ENCODE measurements around the gene CLTCL1. TPM values are rescaled to one million over a fixed set of nuclear protein-coding genes. Genes with fewer than 3 reads are reported as not detected.
A peak's percentile ranks its signal among the peaks of the same experiment; 100 is the strongest.

The CLTCL1 gene
- total and polyA plus RNA-seq, 9 of the 15 experiments (the other 6 are each of a cell fraction or from before 2014, with no cell fraction given): 1.1 to 11.7 (median 5.0) TPM

DNA sequence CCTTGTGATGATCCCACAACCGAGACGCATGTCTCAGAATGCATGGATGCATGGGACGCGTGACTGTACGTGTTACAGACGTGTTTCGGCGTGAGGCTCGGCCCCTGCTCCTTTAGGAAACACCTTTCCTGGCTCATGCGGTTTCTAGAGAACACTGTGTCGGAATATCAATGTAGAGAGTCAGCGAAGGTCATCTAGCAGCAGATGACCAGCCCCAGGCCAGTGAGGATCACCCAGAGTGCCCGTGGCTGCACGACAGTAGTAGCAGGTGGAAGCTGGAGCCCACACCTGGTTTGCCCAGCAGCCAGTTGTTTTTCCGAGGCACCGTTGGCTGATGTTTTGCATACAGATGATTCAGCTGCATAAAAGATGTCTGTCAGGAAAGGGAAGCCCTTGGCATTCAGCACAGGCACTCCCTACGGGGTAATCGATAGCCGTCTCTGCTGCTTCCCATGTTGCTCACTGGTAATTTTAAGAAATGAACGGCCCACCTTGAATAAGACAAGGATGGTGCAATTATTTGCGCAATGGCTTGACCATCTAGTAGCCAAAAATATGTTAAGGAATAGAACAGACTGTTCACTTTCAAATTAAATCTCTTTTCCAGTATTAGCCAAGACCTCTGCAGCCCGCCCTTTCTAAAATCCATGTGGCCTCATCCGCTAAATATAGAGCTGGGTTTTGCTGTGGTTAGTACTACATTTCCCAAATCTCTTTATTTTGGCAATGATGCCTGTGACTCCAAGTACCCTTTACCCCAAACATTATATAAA is 1.1 kb upstream of the CLTCL1 start (continued):
- TF ChIP-seq OTX1 (CRISPR knock-in tag; IDR thresholded peaks at IDR 0.05) (no peak), TBL1XR1 (IDR thresholded peaks at IDR 0.05; ENCODE audit: low read length in 2 of 2) (0 out of 4 replicates have a peak, but pooled peaks of 1 of the 2 experiments have one; percentile 4), C11orf30 (IDR thresholded peaks at IDR 0.05; ENCODE audit: low read depth) (no peak), CCNT2 (IDR thresholded peaks at IDR 0.05; ENCODE audit: borderline replicate concordance, extremely low read depth, insufficient read length, low read depth, low read length) (no peak), ZNF583 (CRISPR knock-in tag; IDR thresholded peaks at IDR 0.05) (peak; percentile 19; the same call in 1 of the 2 replicates), NONO (IDR thresholded peaks at IDR 0.05; ENCODE audit: low read depth in 2 of 2, low read length in 1 of 2) (0 out of 4 replicates have a peak, but pooled peaks of 1 of the 2 experiments have one; percentile 9), TCFL5 (CRISPR knock-in tag; conservative IDR thresholded peaks at IDR 0.05) (no peak), EHMT2 (IDR thresholded peaks at IDR 0.05) (no peak), SMAD2 (IDR thresholded peaks at IDR 0.05; ENCODE audit: low read depth, low read length) (0 out of 2 replicates have a peak, but pooled peaks have one; percentile 56), ZFP1 (CRISPR knock-in tag; IDR thresholded peaks at IDR 0.05) (no peak), ZSCAN29 (IDR thresholded peaks at IDR 0.05) (no peak), EGR1 (conservative IDR thresholded peaks at IDR 0.05) (no peak), ZNF253 (CRISPR knock-in tag; conservative IDR thresholded peaks at IDR 0.05) (peak; percentile 43; the same call in 1 of the 2 replicates)
- TF ChIP-seq, protein P1, sequence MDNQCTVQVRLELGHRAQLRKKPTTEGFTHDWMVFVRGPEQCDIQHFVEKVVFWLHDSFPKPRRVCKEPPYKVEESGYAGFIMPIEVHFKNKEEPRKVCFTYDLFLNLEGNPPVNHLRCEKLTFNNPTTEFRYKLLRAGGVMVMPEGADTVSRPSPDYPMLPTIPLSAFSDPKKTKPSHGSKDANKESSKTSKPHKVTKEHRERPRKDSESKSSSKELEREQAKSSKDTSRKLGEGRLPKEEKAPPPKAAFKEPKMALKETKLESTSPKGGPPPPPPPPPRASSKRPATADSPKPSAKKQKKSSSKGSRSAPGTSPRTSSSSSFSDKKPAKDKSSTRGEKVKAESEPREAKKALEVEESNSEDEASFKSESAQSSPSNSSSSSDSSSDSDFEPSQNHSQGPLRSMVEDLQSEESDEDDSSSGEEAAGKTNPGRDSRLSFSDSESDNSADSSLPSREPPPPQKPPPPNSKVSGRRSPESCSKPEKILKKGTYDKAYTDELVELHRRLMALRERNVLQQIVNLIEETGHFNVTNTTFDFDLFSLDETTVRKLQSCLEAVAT (IDR thresholded peaks at IDR 0.05): peak in 1 of 2 experiments; percentile 87; a peak in 2 of 4 replicates
- TF ChIP-seq, protein P2, sequence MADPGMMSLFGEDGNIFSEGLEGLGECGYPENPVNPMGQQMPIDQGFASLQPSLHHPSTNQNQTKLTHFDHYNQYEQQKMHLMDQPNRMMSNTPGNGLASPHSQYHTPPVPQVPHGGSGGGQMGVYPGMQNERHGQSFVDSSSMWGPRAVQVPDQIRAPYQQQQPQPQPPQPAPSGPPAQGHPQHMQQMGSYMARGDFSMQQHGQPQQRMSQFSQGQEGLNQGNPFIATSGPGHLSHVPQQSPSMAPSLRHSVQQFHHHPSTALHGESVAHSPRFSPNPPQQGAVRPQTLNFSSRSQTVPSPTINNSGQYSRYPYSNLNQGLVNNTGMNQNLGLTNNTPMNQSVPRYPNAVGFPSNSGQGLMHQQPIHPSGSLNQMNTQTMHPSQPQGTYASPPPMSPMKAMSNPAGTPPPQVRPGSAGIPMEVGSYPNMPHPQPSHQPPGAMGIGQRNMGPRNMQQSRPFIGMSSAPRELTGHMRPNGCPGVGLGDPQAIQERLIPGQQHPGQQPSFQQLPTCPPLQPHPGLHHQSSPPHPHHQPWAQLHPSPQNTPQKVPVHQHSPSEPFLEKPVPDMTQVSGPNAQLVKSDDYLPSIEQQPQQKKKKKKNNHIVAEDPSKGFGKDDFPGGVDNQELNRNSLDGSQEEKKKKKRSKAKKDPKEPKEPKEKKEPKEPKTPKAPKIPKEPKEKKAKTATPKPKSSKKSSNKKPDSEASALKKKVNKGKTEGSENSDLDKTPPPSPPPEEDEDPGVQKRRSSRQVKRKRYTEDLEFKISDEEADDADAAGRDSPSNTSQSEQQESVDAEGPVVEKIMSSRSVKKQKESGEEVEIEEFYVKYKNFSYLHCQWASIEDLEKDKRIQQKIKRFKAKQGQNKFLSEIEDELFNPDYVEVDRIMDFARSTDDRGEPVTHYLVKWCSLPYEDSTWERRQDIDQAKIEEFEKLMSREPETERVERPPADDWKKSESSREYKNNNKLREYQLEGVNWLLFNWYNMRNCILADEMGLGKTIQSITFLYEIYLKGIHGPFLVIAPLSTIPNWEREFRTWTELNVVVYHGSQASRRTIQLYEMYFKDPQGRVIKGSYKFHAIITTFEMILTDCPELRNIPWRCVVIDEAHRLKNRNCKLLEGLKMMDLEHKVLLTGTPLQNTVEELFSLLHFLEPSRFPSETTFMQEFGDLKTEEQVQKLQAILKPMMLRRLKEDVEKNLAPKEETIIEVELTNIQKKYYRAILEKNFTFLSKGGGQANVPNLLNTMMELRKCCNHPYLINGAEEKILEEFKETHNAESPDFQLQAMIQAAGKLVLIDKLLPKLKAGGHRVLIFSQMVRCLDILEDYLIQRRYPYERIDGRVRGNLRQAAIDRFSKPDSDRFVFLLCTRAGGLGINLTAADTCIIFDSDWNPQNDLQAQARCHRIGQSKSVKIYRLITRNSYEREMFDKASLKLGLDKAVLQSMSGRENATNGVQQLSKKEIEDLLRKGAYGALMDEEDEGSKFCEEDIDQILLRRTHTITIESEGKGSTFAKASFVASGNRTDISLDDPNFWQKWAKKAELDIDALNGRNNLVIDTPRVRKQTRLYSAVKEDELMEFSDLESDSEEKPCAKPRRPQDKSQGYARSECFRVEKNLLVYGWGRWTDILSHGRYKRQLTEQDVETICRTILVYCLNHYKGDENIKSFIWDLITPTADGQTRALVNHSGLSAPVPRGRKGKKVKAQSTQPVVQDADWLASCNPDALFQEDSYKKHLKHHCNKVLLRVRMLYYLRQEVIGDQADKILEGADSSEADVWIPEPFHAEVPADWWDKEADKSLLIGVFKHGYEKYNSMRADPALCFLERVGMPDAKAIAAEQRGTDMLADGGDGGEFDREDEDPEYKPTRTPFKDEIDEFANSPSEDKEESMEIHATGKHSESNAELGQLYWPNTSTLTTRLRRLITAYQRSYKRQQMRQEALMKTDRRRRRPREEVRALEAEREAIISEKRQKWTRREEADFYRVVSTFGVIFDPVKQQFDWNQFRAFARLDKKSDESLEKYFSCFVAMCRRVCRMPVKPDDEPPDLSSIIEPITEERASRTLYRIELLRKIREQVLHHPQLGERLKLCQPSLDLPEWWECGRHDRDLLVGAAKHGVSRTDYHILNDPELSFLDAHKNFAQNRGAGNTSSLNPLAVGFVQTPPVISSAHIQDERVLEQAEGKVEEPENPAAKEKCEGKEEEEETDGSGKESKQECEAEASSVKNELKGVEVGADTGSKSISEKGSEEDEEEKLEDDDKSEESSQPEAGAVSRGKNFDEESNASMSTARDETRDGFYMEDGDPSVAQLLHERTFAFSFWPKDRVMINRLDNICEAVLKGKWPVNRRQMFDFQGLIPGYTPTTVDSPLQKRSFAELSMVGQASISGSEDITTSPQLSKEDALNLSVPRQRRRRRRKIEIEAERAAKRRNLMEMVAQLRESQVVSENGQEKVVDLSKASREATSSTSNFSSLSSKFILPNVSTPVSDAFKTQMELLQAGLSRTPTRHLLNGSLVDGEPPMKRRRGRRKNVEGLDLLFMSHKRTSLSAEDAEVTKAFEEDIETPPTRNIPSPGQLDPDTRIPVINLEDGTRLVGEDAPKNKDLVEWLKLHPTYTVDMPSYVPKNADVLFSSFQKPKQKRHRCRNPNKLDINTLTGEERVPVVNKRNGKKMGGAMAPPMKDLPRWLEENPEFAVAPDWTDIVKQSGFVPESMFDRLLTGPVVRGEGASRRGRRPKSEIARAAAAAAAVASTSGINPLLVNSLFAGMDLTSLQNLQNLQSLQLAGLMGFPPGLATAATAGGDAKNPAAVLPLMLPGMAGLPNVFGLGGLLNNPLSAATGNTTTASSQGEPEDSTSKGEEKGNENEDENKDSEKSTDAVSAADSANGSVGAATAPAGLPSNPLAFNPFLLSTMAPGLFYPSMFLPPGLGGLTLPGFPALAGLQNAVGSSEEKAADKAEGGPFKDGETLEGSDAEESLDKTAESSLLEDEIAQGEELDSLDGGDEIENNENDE (IDR thresholded peaks at IDR 0.05; ENCODE audit: low read depth, low read length): peak; percentile 2
